GM12878 (cell line): ENCODE results near the gene ABL2. TPM values are rescaled to one million over a fixed set of nuclear protein-coding genes. Genes with fewer than 3 reads are reported as not detected.

Experiments
- CBFB ChIP-seq: IDR thresholded peaks from 2 replicates; pipeline ENCODE4 v1.6.1; 2016; ENCODE audit warnings: antibody characterized with exemption, low read depth
- HDGF ChIP-seq: fragments of 450-650 bp; IDR thresholded peaks from 2 replicates; pipeline ENCODE4 v1.6.1; 2016; ENCODE audit warnings: antibody characterized with exemption
- IRF4 ChIP-seq: IDR thresholded peaks from 2 replicates; pipeline ENCODE4 v1.6.1; 2011; ENCODE audit warnings: low read depth, low read length
- NBN ChIP-seq: fragments of 450-650 bp; IDR thresholded peaks from 2 replicates; pipeline ENCODE4 v1.6.1; 2016
- POU2F2 ChIP-seq: IDR thresholded peaks from 3 replicates; pipeline ENCODE4 v1.6.1; 2011; ENCODE audit warnings: low read depth, mild to moderate bottlenecking, low read length, borderline replicate concordance
- ZNF274 ChIP-seq: IDR thresholded peaks from one replicate; pipeline ENCODE4 v1.8.0; 2011; ENCODE audit not compliant: insufficient read length, insufficient read depth
- polyA plus RNA-seq, 11 experiments: library from polyadenylated mRNA; depleted of rRNA in 4 of 11; unstranded in 6 of 11; stranded (reverse) in 5 of 11; fragments of >200 nt; fragmentation: Nextera tagmentation in 4 of 11; fragmentation: Illumina TruSeq in 1 of 11; extraction: Ambion mirVana in 4 of 11; extraction: Trizol in 1 of 11; gene quantifications; 1 replicate in 1 of 11; 2 replicates in 10 of 11; pipeline versions ENCODE4 v1.2.1 to v1.2.3, GENCODE V29; 2011 to 2016; ENCODE audit warnings: inconsistent platforms in 2 of 11, missing spikeins in 2 of 11, low read depth in 1 of 11
- total RNA-seq, 4 experiments: library from RNA; depleted of rRNA in 3 of 4; stranded (reverse); fragments of >200 nt in 3 of 4; fragmentation: Illumina TruSeq in 1 of 4; extraction: Trizol in 1 of 4; gene quantifications; 2 replicates each; pipeline versions ENCODE4 v1.2.1 to v1.2.3, GENCODE V29; 2013 to 2021
- TF ChIP-seq, protein P1 (sequence below): fragments of 450-650 bp; IDR thresholded peaks from 2 replicates; pipeline ENCODE4 v1.6.1; 2017; ENCODE audit warnings: antibody characterized with exemption, mild to moderate bottlenecking, moderate library complexity
- TF ChIP-seq, protein P2 (sequence below): fragments of 450-650 bp; conservative IDR thresholded peaks from 2 replicates; pipeline ENCODE4 v1.6.1; 2017; ENCODE audit warnings: mild to moderate bottlenecking, moderate library complexity
- TF ChIP-seq, protein P3 (sequence below), 3 experiments: IDR thresholded peaks in 2 of 3; conservative IDR thresholded peaks in 1 of 3; 2 replicates each; pipeline ENCODE4 v1.5.1; 2011; ENCODE audit warnings: low read depth in 3 of 3, low read length in 3 of 3, mild to moderate bottlenecking in 3 of 3, control low read depth in 2 of 3, moderate library complexity in 2 of 3, inconsistent platforms in 1 of 3, mixed read lengths in 1 of 3; ENCODE audit not compliant: control insufficient read depth in 2 of 3, insufficient read depth in 1 of 3; ENCODE audit errors: extremely low read depth in 1 of 3

The ABL2 gene
- total and polyA plus RNA-seq, 10 of the 15 experiments (the other 5 are each of a cell fraction or from before 2014, with no cell fraction given): 0.57 to 9.4 (median 3.6) TPM

DNA sequence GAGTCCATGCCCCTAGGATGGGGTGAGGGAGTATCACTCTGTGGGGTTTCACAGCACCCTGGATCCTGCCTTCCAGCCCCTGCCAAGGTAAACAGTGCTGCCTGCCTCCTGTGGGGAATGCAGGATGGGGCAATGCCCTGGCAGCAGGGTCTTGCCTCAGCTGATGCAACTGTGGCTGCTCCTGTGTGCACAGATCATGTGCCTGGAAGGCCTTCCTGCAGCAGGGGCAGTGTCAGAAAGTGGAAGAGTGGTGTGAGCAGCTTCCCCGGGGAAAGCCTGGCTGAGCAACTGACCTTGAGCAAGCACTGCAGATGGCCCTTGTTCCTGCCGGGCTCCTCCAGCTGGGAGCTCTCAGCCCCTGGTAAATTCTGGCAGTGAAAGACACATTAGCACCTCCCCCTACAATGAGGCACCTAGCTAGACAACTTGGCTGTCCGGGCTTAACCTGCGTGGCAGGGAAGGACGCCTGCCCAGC, 137.7 kb downstream of the ABL2 start (continued):
- TF ChIP-seq, protein P1, sequence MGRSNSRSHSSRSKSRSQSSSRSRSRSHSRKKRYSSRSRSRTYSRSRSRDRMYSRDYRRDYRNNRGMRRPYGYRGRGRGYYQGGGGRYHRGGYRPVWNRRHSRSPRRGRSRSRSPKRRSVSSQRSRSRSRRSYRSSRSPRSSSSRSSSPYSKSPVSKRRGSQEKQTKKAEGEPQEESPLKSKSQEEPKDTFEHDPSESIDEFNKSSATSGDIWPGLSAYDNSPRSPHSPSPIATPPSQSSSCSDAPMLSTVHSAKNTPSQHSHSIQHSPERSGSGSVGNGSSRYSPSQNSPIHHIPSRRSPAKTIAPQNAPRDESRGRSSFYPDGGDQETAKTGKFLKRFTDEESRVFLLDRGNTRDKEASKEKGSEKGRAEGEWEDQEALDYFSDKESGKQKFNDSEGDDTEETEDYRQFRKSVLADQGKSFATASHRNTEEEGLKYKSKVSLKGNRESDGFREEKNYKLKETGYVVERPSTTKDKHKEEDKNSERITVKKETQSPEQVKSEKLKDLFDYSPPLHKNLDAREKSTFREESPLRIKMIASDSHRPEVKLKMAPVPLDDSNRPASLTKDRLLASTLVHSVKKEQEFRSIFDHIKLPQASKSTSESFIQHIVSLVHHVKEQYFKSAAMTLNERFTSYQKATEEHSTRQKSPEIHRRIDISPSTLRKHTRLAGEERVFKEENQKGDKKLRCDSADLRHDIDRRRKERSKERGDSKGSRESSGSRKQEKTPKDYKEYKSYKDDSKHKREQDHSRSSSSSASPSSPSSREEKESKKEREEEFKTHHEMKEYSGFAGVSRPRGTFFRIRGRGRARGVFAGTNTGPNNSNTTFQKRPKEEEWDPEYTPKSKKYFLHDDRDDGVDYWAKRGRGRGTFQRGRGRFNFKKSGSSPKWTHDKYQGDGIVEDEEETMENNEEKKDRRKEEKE: no peak
- TF ChIP-seq POU2F2 (no peak), ZNF274 (no peak), CBFB (no peak), HDGF (no peak), IRF4 (no peak), NBN (no peak)
- TF ChIP-seq, protein P2, sequence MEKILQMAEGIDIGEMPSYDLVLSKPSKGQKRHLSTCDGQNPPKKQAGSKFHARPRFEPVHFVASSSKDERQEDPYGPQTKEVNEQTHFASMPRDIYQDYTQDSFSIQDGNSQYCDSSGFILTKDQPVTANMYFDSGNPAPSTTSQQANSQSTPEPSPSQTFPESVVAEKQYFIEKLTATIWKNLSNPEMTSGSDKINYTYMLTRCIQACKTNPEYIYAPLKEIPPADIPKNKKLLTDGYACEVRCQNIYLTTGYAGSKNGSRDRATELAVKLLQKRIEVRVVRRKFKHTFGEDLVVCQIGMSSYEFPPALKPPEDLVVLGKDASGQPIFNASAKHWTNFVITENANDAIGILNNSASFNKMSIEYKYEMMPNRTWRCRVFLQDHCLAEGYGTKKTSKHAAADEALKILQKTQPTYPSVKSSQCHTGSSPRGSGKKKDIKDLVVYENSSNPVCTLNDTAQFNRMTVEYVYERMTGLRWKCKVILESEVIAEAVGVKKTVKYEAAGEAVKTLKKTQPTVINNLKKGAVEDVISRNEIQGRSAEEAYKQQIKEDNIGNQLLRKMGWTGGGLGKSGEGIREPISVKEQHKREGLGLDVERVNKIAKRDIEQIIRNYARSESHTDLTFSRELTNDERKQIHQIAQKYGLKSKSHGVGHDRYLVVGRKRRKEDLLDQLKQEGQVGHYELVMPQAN: no peak
- TF ChIP-seq, protein P3, sequence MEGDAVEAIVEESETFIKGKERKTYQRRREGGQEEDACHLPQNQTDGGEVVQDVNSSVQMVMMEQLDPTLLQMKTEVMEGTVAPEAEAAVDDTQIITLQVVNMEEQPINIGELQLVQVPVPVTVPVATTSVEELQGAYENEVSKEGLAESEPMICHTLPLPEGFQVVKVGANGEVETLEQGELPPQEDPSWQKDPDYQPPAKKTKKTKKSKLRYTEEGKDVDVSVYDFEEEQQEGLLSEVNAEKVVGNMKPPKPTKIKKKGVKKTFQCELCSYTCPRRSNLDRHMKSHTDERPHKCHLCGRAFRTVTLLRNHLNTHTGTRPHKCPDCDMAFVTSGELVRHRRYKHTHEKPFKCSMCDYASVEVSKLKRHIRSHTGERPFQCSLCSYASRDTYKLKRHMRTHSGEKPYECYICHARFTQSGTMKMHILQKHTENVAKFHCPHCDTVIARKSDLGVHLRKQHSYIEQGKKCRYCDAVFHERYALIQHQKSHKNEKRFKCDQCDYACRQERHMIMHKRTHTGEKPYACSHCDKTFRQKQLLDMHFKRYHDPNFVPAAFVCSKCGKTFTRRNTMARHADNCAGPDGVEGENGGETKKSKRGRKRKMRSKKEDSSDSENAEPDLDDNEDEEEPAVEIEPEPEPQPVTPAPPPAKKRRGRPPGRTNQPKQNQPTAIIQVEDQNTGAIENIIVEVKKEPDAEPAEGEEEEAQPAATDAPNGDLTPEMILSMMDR (IDR thresholded peaks at IDR 0.05 in 2 of 3, conservative IDR thresholded peaks at IDR 0.05 in 1 of 3; ENCODE audit: control insufficient read depth in 2 of 3, extremely low read depth in 1 of 3, insufficient read depth in 1 of 3, low read depth in 3 of 3, low read length in 3 of 3): no peak
